A549 (cell line): Measurements from ENCODE around the gene RSPH3. TPM values are rescaled to one million over a fixed set of nuclear protein-coding genes. Genes with fewer than 3 reads are reported as not detected.
A peak's percentile ranks its signal among the peaks of the same experiment; 100 is the strongest.

ENCODE experiments used
- ATAC-seq, 2 experiments: fragments of 200-7000 bp in 1 of 2; fragments of >200 bp in 1 of 2; cut with Nextera tagmentation in 1 of 2; cut with Tn5 transposase in 1 of 2; 3 replicates each; pipeline versions ENCODE4 v1.8.0 to v1.9.1; 2018 to 2020; ENCODE audit warnings: mild to moderate bottlenecking in 1 of 2, moderate library complexity in 1 of 2
- CTCF ChIA-PET: fragments of 300-600 bp; sonication (Branson Sonifier 250); formaldehyde crosslinking; extraction: SDS; loops from one replicate; lab custom pipeline; 2021; ENCODE audit warnings: antibody characterized with exemption, inconsistent platforms; lab: Yijun Ruan, JAX
- POLR2A ChIA-PET: fragments of 350-600 bp; formaldehyde crosslinking; extraction: SDS; loops from one replicate; lab custom pipeline; 2021; ENCODE audit warnings: antibody characterized with exemption, inconsistent platforms; lab: Yijun Ruan, JAX
- DNase-seq, 2 experiments: peaks; one replicate each; pipeline versions ENCODE4 v3.0.0 to v3.0.0-alpha.2; 2011 to 2016; ENCODE audit warnings: low read depth in 1 of 2, low spot score in 1 of 2
- FAIRE-seq: peaks from 2 replicates; lab custom pipeline; 2011; peaks lifted over from hg19 to GRCh38; lab: Jason Lieb, UNC
- H3K27ac ChIP-seq, 2 experiments: fragments of >200 bp; sonication (Bioruptor Twin); formaldehyde crosslinking; 3 replicates each; pipeline ENCODE4 v1.5.1; 2016 to 2017
- H3K4me1 ChIP-seq: fragments of >200 bp; sonication (Bioruptor Twin); formaldehyde crosslinking; 3 replicates; pipeline ENCODE4 v1.6.1; 2016
- H3K4me2 ChIP-seq: fragments of >200 bp; sonication (Bioruptor Twin); formaldehyde crosslinking; 3 replicates; pipeline ENCODE4 v1.6.1; 2016
- H3K4me3 ChIP-seq: fragments of >200 bp; sonication (Bioruptor Twin); formaldehyde crosslinking; 3 replicates; pipeline ENCODE4 v1.5.1; 2016
- H3K9me3 ChIP-seq: fragments of >200 bp; sonication (Bioruptor Twin); formaldehyde crosslinking; 3 replicates; pipeline ENCODE4 v1.6.1; 2016
- ATOH8 ChIP-seq: fragments of 250-450 bp; sonication (Bioruptor Pico); IDR thresholded peaks from 2 replicates; pipeline ENCODE4 v1.5.0; 2020; ENCODE audit warnings: low read depth, mild to moderate bottlenecking, moderate library complexity
- BCL3 ChIP-seq: fragments of >200 bp; sonication (Bioruptor Twin); formaldehyde crosslinking; IDR thresholded peaks from 3 replicates; pipeline ENCODE4 v1.6.1; 2016
- CHD4 ChIP-seq: fragments of 200-600 bp; sonication (generic); IDR thresholded peaks from 2 replicates; pipeline ENCODE4 v1.6.1; 2016; ENCODE audit warnings: antibody characterized with exemption, mild to moderate bottlenecking, borderline replicate concordance
- CTCF ChIP-seq: fragments of >200 bp; sonication (Bioruptor Twin); formaldehyde crosslinking; IDR thresholded peaks from 3 replicates; pipeline ENCODE4 v1.5.1; 2016
- ELK1 ChIP-seq: fragments of 150-350 bp; IDR thresholded peaks from 2 replicates; pipeline ENCODE4 v1.6.1; 2014; ENCODE audit warnings: low read depth, mild to moderate bottlenecking, low read length
- FOXS1 ChIP-seq: fragments of 250-450 bp; sonication (Bioruptor Pico); IDR thresholded peaks from 2 replicates; pipeline ENCODE4 v1.5.0; 2020; ENCODE audit warnings: mild to moderate bottlenecking, moderate library complexity
- HES2 ChIP-seq: fragments of >200 bp; sonication (Bioruptor Twin); formaldehyde crosslinking; IDR thresholded peaks from 2 replicates; pipeline ENCODE4 v1.6.1; 2016
- HOXA7 ChIP-seq: fragments of 250-450 bp; sonication (Bioruptor Pico); IDR thresholded peaks from 2 replicates; pipeline ENCODE4 v1.5.0; 2020; ENCODE audit warnings: mild to moderate bottlenecking, moderate library complexity
- KDM1A ChIP-seq: fragments of 200-600 bp; sonication (generic); IDR thresholded peaks from 2 replicates; pipeline ENCODE4 v1.6.1; 2016; ENCODE audit warnings: low read depth, mild to moderate bottlenecking
- MAZ ChIP-seq: fragments of 150-350 bp; IDR thresholded peaks from 2 replicates; pipeline ENCODE4 v1.6.1; 2014; ENCODE audit warnings: antibody characterized with exemption, low read depth, low read length, borderline replicate concordance
- PBX3 ChIP-seq: IDR thresholded peaks from 2 replicates; pipeline ENCODE4 v1.6.1; 2012
- RAD21 ChIP-seq, 2 experiments: fragments of >200 bp in 1 of 2; sonication (Bioruptor Twin) in 1 of 2; formaldehyde crosslinking in 1 of 2; IDR thresholded peaks in 1 of 2; conservative IDR thresholded peaks in 1 of 2; 2 replicates in 1 of 2; 3 replicates in 1 of 2; pipeline ENCODE4 v1.6.1; 2012 to 2018; ENCODE audit warnings: inconsistent platforms in 1 of 2
- RARB ChIP-seq: fragments of 250-450 bp; sonication (Bioruptor Pico); IDR thresholded peaks from 2 replicates; pipeline ENCODE4 v1.8.0; 2021; ENCODE audit warnings: mild to moderate bottlenecking, moderate library complexity
- RCOR1 ChIP-seq: fragments of 150-350 bp; IDR thresholded peaks from 2 replicates; pipeline ENCODE4 v1.6.1; 2014; ENCODE audit warnings: antibody characterized with exemption, low read length, low read depth
- RFX5 ChIP-seq: fragments of 450-650 bp; IDR thresholded peaks from 2 replicates; pipeline ENCODE4 v1.7.1; 2014; ENCODE audit warnings: antibody characterized with exemption, mild to moderate bottlenecking, moderate library complexity
- RNF2 ChIP-seq: fragments of 200-600 bp; sonication (generic); IDR thresholded peaks from 2 replicates; pipeline ENCODE4 v1.6.1; 2016; ENCODE audit warnings: low read depth, mild to moderate bottlenecking, antibody characterized with exemption, moderate library complexity, borderline replicate concordance
- SMC3 ChIP-seq: fragments of >200 bp; sonication (Bioruptor Twin); formaldehyde crosslinking; IDR thresholded peaks from 3 replicates; pipeline ENCODE4 v1.6.1; 2018; ENCODE audit warnings: inconsistent platforms
- ZSCAN20 ChIP-seq: fragments of 250-450 bp; sonication (Bioruptor Pico); IDR thresholded peaks from 2 replicates; pipeline ENCODE4 v1.8.0; 2022; ENCODE audit warnings: mild to moderate bottlenecking, moderate library complexity
- WGBS: methylation state at CpG from one replicate; pipeline ENCODE4 v1.1.6; 2017; ENCODE audit errors: missing lambda C conversion rate; 5-methylcytosine and 5-hydroxymethylcytosine counted together
- polyA plus RNA-seq, 4 experiments: library from polyadenylated mRNA; depleted of rRNA in 3 of 4; stranded (reverse); fragments of >200 nt; fragmentation: RNase III in 1 of 4; extraction: RNeasy Plus Mini Kit Qiagen cat#74134 plus additional on column Dnase treatment in 1 of 4; gene quantifications; 2 replicates in 3 of 4; 3 replicates in 1 of 4; pipeline ENCODE4 v1.2.3, GENCODE V29; 2011 to 2017

The RSPH3 gene
- polyA plus RNA-seq, 2 of the 4 experiments (the other 2 are of a cell fraction) = 2.6 to 3.6 TPM

- no peak overlapping the region for H3K4me3 ChIP-seq
- POLR2A ChIA-PET = no interaction called here
- DNase-seq (no peak), FAIRE-seq (no peak), ATAC-seq (no peak)
- no peak for TF ChIP-seq HES2
- no peak for TF ChIP-seq SMC3
- TF ChIP-seq RARB (CRISPR knock-in tag) = no peak
- no peak for TF ChIP-seq ELK1
- no peak for TF ChIP-seq FOXS1
- no peak for TF ChIP-seq ZSCAN20
- no peak for TF ChIP-seq BCL3
- TF ChIP-seq RFX5 = no peak
- TF ChIP-seq RAD21 (conservative IDR thresholded peaks at IDR 0.05 in 1 of 2, IDR thresholded peaks at IDR 0.05 in 1 of 2) = no peak
- TF ChIP-seq CTCF = no peak
- no peak for TF ChIP-seq MAZ
- TF ChIP-seq ATOH8 (CRISPR knock-in tag) = no peak
- TF ChIP-seq CHD4 = no peak
- no peak for TF ChIP-seq RCOR1
- TF ChIP-seq KDM1A = no peak
- no peak overlapping the region for H3K4me2 ChIP-seq
- CTCF ChIA-PET = interaction anchor here (1.1 to 4.4 kb wide), 4 partner anchors 8 to 94 kb away, joined by 3 to 30 read pairs (median 8); no protein-coding TSS in a partner anchor
- WGBS = 80% methylated on average over 7 of the region's 7 CpGs
- H3K9me3 ChIP-seq = no peaks in the 10 kb centered on the region
- H3K27ac ChIP-seq = no peak overlapping the region
- H3K4me1 ChIP-seq = no peaks in the 10 kb centered on the region
Observed at GRCh38 chr6:159041181-159041580, 41.2 kb upstream of the RSPH3 start.

- DNase-seq (no peak), FAIRE-seq (no peak), ATAC-seq (no peak)
- no peak overlapping the region for H3K4me2 ChIP-seq
- ChIA-PET POLR2A (interaction anchor here (1.2 kb wide), 1 partner anchor 40 kb away, joined by 3 read pairs; the partner anchor contains the start of gene RSPH3), CTCF (interaction anchor here (0.8 to 4.4 kb wide), 2 partner anchors 8 to 64 kb away, joined by 3 to 30 read pairs; no protein-coding TSS in a partner anchor)
- H3K27ac ChIP-seq = no peak overlapping the region
- TF ChIP-seq ATOH8 (CRISPR knock-in tag) (no peak), HOXA7 (no peak), PBX3 (no peak), RNF2 (0 out of 2 replicates have a peak, but pooled peaks have one; percentile 12), ZSCAN20 (no peak)
- H3K9me3 ChIP-seq = no peaks in the 10 kb centered on the region
- no peak overlapping the region for H3K4me3 ChIP-seq
- WGBS = 38% methylated on average over 1 of the region's 1 CpG
- H3K4me1 ChIP-seq = no peaks in the 10 kb centered on the region
Observed at GRCh38 chr6:159039885-159040258, 39.9 kb upstream of the RSPH3 start.
